Left forelimb (tissue), 1 donor: ENCODE results near the gene CCDC102A.
"Not testable (repeated sequence)": the region's sequence is repeated elsewhere in the genome, so short reads cannot be mapped to it uniquely, and the experiment has no call there.

Source experiments
- DNase-seq: peaks from one replicate; pipeline ENCODE4 v3.0.0-alpha.2; 2018; ENCODE audit warnings: low spot score

The CCDC102A gene

GRCh38 chr16:57536306-57537193 lies at the start of gene CCDC102A:
Gene CCDC102A (minus strand): TSS chr16:57536571. CDS start chr16:57529177, 7,394 bp downstream.
- peak; percentile 83 for DNase-seq

GRCh38 chr16:57585051-57585687 lies 48.8 kb upstream of the CCDC102A start:
- no peak for DNase-seq

GRCh38 chr16:57579361-57579665 lies 42.9 kb upstream of the CCDC102A start:
- no peak for DNase-seq

GRCh38 chr16:57578521-57579360 lies 42.4 kb upstream of the CCDC102A start:
- no peak for DNase-seq

GRCh38 chr16:57577691-57578224 lies 41.4 kb upstream of the CCDC102A start:
- DNase-seq, result no peak

- DNase-seq, result no peak
These were observed 40.8 kb upstream of the CCDC102A start for GRCh38 chr16:57577214-57577613.

GRCh38 chr16:57576429-57576870 lies 40.1 kb upstream of the CCDC102A start:
- peak; percentile 85 for DNase-seq

- no peak for DNase-seq
These were observed 39.3 kb upstream of the CCDC102A start for GRCh38 chr16:57575468-57576277.

- no peak for DNase-seq
These were observed 38.5 kb upstream of the CCDC102A start for GRCh38 chr16:57574646-57575467.

GRCh38 chr16:57574086-57574485 lies 37.7 kb upstream of the CCDC102A start:
- no peak for DNase-seq

- DNase-seq, result no peak
These were observed 36.8 kb upstream of the CCDC102A start for GRCh38 chr16:57572978-57573728.

GRCh38 chr16:57571098-57571497 lies 34.7 kb upstream of the CCDC102A start:
- no peak for DNase-seq

- no peak for DNase-seq
These were observed 34.1 kb upstream of the CCDC102A start for GRCh38 chr16:57570301-57571070.

- no peak for DNase-seq
These were observed 33.1 kb upstream of the CCDC102A start for GRCh38 chr16:57569306-57569946.

- not testable (repeated sequence) for DNase-seq
These were observed 32.4 kb upstream of the CCDC102A start for GRCh38 chr16:57568772-57569171.

GRCh38 chr16:57568173-57568678 lies 31.9 kb upstream of the CCDC102A start:
- no peak for DNase-seq

GRCh38 chr16:57567691-57568090 lies 31.3 kb upstream of the CCDC102A start:
- DNase-seq, result no peak

- DNase-seq, result no peak
These were observed 30.1 kb upstream of the CCDC102A start for GRCh38 chr16:57566436-57566835.
